Esophagus squamous epithelium (tissue), 4 donors: ENCODE results near the gene EHBP1.

Source experiments
- CTCF ChIP-seq, 6 experiments: fragments of 450-650 bp in 4 of 6; fragments of 200-600 bp in 2 of 6; sonication (generic) in 2 of 6; IDR thresholded peaks; one replicate each; pipeline ENCODE4 v1.5.1; 2016 to 2019; ENCODE audit warnings: antibody characterized with exemption in 6 of 6, mild to moderate bottlenecking in 4 of 6, moderate library complexity in 4 of 6
- POLR2A ChIP-seq, 4 donors: fragments of 450-650 bp; IDR thresholded peaks; one replicate each; pipeline ENCODE4 v1.6.1; 2017; ENCODE audit warnings: antibody characterized with exemption in 4 of 4, mild to moderate bottlenecking in 4 of 4, moderate library complexity in 3 of 4

GRCh38 chr2:62998949-62999348, 293.4 kb downstream of the EHBP1 start:
- TF ChIP-seq CTCF (IDR thresholded peaks at IDR 0.05) (no peak), POLR2A (IDR thresholded peaks at IDR 0.05) (no peak)
